ENCODE data around the gene PFKFB4.
A peak's percentile ranks its signal among the peaks of the same experiment; 100 is the strongest.
"Not testable (repeated sequence)": the region's sequence is repeated elsewhere in the genome, so short reads cannot be mapped to it uniquely, and the experiment has no call there.

The PFKFB4 gene

DNA sequence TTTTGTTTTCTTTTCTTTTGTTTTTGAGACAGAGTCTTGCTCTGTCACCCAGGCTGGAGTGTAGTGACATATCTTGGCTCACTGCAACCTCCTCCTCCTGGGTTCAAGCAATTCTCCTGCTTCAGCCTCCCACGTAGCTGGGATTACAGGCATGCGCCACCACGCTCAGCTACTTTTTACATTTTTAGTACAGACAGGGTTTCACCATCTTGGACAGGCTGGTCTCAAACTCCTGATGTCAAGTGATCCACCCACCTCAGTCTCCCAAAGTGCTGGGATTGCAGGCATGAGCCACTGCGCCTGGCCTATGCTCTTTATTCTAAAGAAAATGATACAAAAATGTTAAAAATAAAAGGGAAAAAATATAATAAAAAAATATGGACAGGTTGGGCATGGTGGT, 25.9 kb downstream of the PFKFB4 start:
- not testable (repeated sequence) for DNase-seq (ENCODE audit: low read depth)

DNA sequence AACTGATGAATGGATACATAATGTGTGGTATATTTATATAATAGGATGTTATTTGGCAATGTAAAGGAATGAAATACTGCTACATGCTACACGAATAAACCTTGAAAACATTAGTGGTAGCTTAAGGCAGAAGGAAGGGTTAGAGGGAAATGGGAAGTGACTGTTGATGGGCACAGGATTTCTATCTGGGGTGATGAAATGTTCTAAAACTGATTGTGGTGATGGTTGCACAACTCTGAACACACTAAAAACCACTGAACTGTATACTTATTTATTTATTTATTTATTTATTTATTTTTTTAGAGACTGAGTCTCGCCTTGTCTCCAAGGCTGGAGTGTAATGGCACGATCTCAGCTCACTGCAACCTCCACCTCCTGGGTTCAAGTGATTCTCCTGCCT, 27.8 kb downstream of the PFKFB4 start:
- DNase-seq (ENCODE audit: low read depth): no peak

DNA sequence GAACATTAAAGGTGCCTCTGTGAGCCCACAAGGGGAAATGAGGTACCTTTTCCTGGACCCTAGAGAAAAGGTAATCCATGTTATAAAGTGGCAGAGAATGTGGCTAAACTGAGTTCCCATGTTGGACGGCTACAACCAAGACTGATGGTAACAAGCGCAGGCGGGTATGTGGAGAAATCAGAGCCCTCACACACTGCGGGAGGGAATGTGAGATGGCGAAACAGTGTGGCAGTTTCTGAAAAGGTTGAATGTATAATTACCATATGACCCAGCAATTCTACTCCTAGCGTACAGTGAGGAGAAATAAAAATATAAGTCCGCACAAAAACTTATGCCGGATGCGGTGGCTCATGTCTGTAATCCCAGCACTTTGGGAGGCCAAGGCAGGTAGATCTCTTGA, 28.6 kb downstream of the PFKFB4 start:
- DNase-seq (ENCODE audit: low read depth): no peak

DNA sequence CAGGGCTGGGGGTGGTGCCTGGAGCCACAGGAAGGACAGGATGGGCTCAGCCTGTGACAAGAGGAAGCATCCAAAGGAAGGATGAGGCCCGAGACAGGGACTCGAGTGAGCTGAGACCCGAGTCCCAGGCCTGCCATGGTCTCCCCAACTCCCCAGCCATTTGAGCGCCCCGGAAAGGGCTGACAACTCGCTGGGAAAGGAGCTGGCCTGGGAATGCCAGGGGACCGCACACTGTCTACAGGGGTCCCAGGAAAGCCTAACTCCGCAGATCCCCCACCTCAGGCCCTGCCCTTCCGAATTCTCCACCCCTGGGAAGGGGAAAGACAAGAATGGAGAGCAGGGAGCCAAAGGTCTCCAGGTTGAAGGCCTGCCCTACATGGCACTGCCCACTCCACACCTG, 31.6 kb downstream of the PFKFB4 start:
- DNase-seq (ENCODE audit: low read depth): no peak

DNA sequence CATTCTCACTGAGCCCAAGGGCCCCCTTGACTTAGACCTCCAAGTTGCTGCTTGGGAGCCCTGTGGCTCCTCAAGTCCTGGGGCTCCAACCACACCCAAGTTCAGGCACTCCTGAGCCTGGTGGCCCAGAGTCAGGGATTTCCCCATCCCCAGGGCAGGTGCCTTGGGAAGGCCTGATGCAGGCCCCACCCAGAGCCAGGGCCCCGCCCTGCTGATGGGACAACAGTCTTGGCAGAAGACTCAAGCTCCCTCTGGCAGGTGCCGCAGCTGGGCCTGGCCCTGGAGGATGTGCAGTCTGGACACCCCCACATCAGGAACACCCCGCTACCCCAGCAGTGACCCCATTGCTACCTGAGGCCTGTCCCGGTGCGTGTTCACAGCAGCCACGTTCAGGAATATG, 35.0 kb downstream of the PFKFB4 start:
- no peak for DNase-seq (ENCODE audit: low read depth)

DNA sequence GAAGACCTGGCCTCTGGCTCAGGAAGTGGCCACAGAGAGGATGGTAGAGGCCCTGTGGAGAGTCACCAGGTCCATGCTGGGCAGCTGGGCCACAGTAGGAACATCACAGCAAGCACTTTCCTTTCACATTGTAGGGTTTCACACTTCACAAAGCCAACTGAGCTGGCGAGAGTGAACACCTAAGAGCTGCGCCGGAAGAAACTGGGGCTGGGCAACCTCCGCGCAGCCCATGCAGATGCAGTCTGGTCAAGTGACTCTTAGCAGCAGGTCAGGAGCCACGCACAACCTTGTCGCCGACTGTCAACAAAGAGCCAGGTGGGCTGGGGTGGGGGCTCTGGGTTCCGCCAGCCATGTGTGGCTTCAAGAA, 37.3 kb downstream of the PFKFB4 start:
- no peak for DNase-seq (ENCODE audit: low read depth)

DNA sequence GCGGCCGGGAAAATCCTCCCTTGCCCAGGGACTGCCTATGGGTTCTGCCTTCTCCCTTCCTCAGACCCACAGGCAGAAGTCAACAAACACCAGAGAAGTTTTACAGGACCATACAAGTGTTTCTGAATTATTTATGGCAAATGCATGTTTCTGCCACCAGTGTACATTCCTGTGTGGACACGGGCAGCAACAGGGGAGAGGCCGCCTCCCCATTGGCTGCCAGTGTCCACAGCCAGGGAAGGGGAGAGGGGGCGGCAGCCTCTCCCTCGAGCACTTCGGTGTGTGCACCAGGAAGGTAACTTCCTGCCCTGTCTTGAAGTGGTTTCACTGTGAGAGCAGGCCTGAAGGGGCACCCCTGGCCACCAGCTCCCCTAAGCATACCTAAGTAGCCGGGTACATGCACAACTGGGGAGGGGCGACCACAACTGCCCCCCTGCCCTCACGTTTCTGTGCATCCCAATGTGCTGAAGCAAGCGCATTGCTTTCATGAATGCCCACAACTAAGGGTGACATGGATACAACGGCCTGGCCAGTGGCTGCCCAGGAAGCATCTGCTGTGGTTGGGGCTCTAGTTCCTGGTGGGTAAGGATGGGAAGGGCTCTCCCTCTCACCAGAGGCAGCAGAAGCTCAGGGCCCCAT, 37.8 kb downstream of the PFKFB4 start:
- no peak for DNase-seq (ENCODE audit: low read depth)

DNA sequence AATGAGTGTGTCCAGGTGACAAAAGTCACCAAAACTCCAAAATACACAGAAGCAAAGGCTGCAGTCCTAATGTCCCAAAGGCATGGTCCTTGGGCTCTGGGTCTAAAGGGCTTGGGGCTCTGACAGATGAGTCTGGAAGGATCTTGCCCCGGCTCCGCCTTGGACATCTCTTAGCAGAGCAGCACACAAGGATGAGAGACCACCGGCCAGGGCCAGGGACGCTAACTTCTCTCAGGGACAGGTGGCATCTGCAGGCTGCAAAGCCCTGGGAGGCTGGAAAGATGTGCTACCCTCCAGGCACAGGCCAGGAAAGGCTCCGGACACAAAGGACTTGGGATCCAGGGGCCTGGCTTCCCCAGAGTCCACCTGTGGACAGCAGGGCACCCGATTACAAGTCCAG, 38.5 kb downstream of the PFKFB4 start:
- DNase-seq (ENCODE audit: low read depth): no peak

DNA sequence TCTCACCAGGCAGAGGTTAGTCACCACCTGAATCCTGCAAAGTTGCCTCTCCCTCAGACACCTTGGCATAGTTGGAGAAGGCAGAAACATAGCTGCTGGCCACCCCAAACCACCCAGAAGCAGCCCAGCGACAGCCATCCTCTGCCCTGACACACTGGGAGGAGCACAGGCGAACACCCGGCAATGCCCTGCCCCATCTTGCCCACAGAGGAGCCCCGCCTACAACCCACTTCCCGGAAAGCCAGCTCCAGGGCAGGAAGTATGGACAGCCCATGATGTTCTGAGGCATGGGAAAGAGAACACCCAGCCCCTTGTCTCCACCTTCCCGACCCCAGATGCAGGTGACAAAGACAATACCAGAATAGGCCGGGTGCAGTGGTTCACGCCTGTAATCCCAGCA, 40.0 kb downstream of the PFKFB4 start:
- no peak for DNase-seq (ENCODE audit: low read depth)

DNA sequence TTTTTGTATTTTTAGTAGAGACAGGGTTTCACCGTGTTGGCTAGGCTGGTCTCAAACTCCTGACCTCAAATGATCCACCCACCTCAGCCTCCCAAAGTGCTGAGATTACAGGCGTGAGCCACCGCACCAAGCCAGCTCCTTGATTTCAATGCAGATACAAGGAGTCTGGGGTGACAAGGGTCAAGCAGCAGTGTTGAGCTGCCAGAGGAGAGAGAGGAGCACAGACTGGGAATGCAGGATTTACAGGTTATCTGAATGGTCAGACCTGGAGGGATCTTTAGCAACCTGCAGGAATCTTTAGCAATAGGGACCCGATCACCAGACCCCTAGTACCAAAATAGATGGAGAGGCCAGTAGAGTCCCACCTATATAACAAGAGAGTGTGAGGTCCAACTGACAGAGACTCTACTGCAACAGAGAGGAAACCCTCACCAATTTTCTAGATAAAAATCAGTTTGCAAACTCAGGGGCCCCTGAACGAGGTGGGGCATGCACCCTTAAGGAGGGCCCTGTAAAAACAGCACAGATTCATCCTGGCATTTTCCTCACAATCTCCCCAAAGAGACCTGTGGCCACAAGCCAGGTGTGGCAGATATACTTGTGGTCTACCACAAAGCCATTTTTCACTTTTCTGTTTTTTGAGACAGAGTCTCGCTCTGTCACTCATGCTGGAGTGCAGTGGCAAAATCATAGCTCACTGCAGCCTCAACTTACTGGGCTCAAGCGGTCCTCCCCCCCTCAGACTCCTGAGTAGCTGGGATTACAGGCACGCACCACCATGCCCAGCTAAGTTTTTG, 42.0 kb downstream of the PFKFB4 start:
- DNase-seq (ENCODE audit: low read depth): no peak

DNA sequence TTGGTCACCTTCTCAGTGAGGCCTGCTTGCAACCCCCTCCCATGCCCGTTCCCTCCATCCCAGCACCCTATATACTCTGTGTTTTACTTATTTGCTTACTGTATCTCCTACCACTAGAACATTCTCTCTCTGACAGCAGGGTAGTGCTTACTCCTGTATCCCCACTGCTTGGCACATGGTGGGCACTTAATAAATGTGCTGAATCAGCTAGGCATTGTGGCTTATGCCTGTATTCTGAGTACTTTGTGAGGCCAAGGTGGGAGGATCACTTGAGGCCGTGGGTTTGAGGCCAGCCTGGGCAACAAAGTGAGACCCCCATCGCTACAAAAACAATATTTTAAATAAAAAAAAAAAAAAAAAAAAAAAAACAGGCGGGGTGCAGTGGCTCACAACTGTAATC, 45.1 kb downstream of the PFKFB4 start:
- no peak for DNase-seq (ENCODE audit: low read depth)

DNA sequence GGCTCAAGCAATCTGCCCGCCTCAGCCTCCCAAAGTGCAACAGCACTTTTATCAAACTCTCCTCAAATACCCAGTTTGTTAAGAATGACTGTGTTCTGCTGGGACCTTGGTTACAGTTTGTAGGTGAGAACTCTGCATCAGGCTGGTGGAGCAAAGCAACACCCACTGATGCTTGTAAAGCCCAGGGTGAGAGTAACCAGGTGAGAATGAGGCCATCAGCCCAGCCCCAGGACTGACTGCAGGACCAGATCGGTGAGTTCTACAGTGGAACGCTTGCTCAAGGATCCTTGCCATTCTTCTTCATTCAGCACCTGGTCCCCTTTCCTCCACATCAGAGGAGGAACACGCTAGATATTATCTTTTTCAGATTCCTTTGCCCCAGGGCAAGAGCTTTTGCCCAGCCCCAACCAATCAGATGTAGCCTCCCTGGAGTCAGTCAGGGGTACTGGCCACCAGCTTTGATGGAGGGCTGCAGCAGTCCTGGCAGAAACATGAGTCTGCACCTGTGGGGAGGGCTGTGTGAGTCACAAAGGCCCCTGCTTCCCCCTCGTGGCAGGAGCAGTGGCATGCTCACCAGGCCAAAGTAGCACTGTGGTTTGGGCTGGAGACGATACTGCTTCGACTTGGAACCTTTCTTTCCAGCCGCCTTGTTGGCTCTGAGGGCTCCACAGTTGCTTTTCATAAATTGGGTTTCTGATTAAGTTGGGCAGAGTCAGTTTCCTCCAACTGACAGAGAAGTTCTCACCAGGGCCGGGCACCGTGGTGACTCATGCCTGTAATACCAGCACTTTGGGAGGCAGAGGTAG, 49.1 kb downstream of the PFKFB4 start:
- peak; percentile 76 for DNase-seq (ENCODE audit: low read depth)

DNA sequence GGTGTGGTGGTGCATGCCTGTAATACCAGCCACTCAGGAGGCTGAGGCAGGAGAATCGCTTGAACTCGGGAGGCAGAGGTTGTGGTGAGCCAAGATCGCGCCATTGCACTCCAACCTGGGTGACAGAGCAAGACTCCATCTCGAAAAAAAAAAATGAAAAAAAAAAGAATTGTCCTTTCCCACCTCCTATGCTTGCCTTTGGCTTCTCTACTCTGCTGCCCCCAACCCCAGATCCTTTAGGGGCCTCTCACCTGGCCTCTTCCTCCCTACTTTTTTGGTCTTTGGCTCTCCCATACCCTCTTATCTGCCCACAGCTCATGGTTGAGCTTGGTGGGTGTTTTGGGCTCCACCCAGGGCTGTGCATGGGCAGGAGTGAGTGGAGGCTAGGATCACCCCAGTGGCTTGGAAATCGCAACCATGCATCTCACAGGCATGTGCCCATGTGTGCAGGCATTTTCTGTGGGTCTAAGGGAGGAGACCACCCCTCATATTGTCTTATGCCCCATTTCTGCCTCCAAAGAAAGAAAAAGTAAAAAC, 50.6 kb downstream of the PFKFB4 start:
- no peak for DNase-seq (ENCODE audit: low read depth)

DNA sequence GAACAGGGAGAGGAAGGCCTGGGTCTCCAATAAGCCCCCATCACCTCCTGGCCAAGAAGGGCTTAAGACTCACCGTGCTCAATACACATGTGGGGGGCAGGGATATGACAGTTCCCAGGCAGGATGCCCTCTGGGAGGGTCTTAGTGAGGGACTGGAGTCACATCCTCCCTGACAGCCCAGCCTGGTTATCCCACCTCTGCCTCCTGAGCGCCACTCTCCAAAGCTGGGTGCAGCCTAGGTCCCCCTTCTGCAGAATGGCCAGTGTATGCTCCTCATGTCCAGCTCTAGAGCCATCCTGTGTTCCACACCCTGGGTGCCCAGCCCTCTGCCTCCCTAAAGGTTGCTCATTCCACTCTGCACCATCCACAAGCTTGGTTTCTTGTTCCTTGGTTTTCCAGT, 51.5 kb downstream of the PFKFB4 start:
- no peak for DNase-seq (ENCODE audit: low read depth)

DNA sequence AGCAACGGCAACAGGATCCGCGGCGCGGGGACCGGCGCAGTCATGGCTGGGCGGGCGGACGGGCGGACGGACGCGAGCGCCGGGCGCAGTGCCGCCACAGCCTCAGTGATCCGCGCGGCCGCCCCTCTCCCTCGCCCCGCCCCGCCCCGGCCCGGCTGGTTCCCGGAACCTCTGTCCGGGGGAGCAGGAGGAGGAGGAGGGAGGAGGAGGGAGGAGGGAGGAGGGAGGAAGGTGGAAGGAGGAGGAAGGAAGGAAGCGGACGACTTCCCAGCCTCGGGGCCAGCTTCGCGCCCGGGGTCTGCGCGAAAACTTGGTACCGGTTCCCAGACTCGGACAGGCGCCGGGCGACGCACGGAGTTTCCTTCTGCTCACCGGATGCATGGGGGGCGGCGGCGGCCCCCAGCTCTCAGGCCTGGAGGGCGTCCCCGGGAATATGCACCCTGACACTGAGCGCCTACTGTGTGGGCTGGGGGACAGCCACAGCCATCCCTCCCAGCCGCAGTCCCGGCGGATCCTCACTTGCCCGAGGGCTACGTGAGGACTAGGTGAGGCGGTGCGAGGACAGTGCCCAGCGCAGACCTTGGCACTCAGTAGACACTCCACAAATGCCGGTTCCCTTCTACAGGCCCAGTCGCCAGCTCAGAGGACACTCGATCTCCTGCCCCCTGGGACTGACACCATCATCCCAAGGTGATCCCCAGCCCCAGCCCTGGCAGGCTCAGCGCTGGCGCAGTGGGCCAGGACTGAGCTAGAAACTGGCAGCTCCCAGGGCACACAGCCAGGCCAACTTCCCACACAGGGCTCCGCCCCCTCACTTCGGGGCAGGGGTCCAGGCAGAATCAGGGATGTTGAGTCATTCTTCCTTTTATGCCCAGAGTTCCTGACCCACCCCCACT, 52.3 kb downstream of the PFKFB4 start, which contains the start of gene SHISA5:
TSS of gene SHISA5 (minus strand) at position 124 of the 896 bp plus-strand sequence. CDS start at position 44, 80 bp downstream.
- DNase-seq (ENCODE audit: low read depth): peak; percentile 63

DNA sequence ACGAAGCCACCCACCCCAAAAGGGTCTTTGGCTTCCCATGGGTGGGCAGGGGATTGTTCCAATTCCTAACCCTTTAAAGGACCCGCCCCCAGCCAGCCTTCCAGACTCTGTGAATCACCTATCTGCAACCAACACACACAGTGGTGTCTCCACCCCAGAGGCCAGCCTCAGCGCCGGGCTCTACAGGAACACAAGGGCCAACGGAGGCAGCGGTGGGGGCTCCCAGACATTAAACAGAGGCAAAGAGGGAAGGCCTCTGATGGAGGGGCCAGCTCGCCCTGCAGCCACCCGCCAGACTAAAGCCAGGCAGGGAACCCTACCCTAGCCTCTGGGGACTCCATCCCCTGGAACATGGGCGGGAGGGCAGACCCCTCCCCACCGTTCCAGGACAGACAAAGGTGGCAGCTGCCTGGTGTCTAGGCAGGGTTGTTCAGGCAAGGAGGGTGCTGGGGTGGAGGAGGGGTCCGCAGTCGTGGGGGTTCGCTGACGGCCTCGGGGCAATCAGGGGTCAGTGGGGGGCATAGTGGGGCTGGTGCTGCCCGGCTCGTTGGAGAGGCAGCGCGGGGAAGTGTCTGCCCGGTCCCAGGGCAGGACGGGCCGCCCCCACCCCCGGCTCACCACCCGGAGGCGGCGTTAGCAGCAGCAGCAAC, 53.1 kb downstream of the PFKFB4 start:
- DNase-seq (ENCODE audit: low read depth): peak; percentile 63

DNA sequence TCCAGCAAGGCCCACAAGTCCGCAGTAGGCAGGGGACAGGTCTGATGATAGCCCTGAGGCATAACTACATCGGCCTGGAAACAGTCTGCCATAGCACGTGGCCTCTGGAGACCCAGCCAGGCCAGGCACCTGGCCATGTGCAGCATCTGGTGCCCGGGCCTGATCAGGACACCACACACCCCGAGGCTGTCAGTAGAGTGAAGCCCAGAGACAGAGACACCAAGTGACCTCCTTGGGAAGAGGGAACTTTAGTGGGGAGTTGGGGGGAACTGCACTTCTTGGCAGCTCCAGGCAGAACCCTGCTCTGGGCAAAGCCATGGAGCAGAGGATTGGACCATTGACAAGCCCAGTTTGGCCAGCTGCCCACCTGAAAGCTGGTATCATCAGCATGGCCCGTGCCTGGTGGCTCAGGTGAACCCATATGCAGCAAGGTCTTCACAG, 53.9 kb downstream of the PFKFB4 start:
- DNase-seq (ENCODE audit: low read depth): no peak

DNA sequence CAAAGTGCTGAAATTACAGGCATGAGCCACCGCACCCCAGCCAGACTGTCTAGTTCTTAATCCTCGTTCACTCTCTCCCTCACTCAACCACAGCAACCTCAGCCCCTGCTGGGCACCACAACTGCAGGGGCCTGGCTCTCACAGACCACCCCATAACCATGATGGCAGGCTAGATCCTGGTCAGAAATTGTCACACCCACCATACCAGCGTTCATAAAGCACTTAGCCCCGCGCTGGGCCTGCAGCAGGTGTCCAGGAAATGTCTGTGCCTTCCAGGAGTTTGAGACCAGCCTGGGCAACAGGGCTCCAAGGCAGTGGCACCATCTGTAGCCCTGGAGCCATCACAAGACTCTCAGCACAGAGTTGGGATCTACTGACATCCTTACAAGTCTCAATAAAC, 54.5 kb downstream of the PFKFB4 start:
- no peak for DNase-seq (ENCODE audit: low read depth)

DNA sequence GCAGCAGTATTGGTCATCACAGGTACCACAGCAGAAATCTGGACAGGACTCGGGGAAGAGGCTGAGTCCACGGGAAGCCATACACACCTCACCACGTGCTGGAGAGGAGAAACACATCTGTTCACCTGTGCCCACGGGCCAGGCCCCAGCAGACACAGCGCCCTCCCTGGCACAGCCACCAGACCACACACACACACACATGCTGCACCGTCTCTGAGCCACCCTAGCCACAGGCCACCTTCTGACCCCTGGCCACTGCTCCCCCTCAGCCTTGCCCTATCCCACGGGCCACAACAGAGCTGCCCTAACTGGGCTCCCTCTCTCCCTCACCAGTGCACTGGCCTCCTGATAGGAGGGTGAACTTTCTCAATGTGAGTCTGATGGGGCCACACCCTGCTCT, 55.4 kb downstream of the PFKFB4 start:
- no peak for DNase-seq (ENCODE audit: low read depth)

DNA sequence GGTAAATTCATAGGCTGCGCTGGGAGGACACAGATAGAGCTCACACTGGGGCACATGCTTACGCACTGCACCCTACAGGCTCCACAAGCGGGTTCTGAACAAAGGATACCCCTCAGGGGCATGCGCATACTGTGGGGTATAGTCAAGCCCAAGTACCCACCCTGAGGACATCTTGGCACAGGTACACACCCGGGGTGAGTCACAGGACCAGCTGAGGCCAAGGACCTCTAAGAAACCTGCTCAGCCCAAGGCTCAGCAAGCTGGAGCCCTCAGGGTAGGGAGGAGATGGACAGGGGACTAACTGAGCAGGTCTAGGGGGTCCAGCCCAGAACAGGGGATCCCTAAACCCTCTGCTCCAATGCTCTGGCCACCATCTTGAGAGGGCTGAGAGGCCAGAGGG, 55.9 kb downstream of the PFKFB4 start:
- DNase-seq (ENCODE audit: low read depth): no peak

DNA sequence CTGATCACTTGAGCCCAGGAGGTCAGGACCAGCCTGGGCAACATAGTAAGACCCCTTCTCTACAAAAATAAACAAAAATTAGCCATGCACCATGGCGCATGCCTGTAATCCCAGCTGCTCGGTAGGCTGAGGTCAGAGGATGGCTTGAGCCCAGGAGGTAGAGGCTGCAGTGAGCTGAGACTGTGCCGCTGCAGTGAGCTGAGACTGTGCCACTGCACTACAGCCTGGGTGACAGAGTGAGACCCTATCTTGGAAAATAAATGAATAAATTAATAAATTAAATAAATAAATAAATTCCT, 63.5 kb downstream of the PFKFB4 start:
- DNase-seq (ENCODE audit: low read depth): no peak
